Activated naive CD4-positive, alpha-beta T cell treated with Interleukin-2 at 50 U/mL for 16 hours (primary cell): ENCODE results near the gene EFCAB10.
"Not testable (repeated sequence)": the region's sequence is repeated elsewhere in the genome, so short reads cannot be mapped to it uniquely, and the experiment has no call there.

Experiments
- DNase-seq: peaks from one replicate; pipeline ENCODE4 v3.0.0-alpha.2; 2020

The EFCAB10 gene

DNA sequence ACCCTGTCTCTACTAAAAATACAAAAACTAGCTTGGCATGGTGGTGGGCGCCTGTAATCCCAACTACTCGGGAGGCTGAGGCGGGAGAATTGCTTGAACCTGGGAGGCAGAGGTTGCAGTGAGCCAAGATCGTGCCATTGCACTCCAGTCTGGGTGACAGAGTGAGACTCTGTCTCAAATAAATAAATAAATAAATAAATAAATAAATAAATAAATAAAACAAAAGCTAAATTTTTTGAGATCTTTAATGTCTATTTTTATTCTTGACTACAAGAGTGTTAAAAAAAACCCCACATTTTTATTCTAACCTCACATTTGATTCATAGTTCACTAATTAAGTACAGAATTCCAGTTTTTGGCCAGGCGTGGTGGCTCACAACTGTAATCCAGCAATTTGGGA, 53.6 kb downstream of the EFCAB10 start:
- DNase-seq = not testable (repeated sequence)

DNA sequence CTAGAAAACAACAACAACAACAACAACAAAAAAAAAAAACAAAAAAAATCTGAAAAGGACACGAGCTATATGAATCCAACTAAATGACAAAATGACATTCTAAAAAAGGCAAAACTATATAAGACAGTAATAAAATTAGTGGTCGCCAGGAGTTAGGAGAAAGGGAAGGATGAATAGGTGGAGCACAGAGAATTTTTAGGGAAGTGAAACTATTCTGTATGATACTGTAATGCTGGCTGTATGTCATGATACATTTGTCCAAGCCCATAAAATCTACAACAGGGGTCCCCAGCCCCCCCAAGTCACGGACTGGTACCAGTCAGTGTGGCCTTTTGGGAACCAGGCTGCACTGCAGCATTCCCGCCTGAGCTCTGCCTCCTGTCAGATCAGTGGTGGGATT, 56.5 kb downstream of the EFCAB10 start:
- DNase-seq = no peak

DNA sequence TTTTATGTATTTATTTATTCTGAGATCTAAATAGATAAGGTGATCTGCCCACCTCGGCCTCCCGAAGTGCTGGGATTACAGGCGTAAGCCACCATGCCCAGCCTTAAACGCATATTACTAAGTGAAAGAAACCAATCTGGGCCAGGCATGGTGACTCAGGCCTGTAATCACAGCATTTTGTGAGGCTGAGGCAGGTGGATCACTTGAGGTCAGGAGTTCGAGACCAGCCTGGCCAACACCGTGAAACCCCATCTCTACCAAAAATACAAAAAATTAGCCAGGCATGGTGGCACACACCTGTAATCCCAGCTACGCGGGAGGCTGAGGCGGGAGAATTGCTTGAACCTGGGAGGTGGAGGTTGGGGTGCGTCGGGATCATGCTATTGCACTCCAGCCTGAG, 56.9 kb downstream of the EFCAB10 start:
- not testable (repeated sequence) for DNase-seq

GRCh38 chr7:105521717-105522463, 59.4 kb downstream of the EFCAB10 start, which contains the start of gene PUS7:
TSS of gene PUS7 (minus strand) at chr7:105522271. CDS start at chr7:105508512, 13,759 bp downstream.
- DNase-seq = peak; percentile 83

- DNase-seq = peak; percentile 54
These were observed 60.1 kb downstream of the EFCAB10 start for GRCh38 chr7:105521027-105521716.

- not testable (repeated sequence) for DNase-seq
These were observed 60.7 kb downstream of the EFCAB10 start for GRCh38 chr7:105520620-105521019.

DNA sequence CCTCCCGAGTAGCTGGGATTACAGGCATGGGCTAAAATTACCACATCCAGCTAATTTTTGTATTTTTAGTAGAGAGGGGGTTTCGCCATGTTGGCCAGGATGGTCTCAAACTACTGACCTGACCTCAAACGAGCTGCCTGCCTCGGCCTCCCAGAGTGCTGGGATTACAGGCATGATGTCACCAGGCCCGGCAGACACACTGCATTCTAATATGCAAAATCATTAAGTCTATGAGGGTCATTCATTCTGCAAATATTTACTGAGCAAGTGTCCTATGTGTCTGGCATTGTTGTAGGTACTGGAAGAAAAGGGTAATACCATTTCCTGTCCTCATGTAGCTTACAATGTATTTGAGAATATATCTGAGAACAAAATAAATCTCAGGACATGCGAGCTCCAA, 61.9 kb downstream of the EFCAB10 start:
- no peak for DNase-seq

DNA sequence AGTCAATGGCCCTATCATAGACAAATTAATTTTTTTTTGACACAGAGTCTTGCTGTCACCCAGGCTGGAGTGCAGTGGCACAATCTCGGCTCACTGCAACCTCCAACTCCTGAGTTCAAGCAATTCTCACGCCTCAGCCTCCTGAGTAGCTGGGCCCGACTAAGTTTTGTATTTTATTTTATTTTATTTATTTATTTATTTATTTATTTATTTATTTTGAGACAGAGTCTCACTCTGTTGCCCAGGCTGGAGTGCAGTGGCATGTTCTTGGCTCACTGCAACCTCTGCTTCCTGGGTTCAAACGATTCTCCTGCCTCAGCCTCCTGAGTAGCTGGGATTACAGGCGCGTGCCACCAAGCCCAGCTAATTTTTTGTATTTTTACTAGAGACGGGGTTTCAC, 65.7 kb downstream of the EFCAB10 start:
- DNase-seq = not testable (repeated sequence)
